PC-3 (cell line): ENCODE results near the gene AIG1. TPM values are rescaled to one million over a fixed set of nuclear protein-coding genes. Genes with fewer than 3 reads are reported as not detected.
A peak's percentile ranks its signal among the peaks of the same experiment; 100 is the strongest.

Experiments
- ATAC-seq: fragments of 200-7000 bp; cut with Tn5 transposase; 2 replicates; pipeline ENCODE4 v1.9.1; 2020; ENCODE audit warnings: mild to moderate bottlenecking, moderate library complexity
- BruUV-seq: library from RNA; stranded (reverse); fragments of 400-500 nt; replicated peaks from 2 replicates; lab custom pipeline; 2021; lab: Mats Ljungman, UMichigan
- CTCF ChIA-PET: fragments of 300-600 bp; sonication (Branson Sonifier 250); formaldehyde crosslinking; loops from one replicate; lab custom pipeline; 2022; ENCODE audit warnings: antibody characterized with exemption; lab: Charles Lee
- POLR2A ChIA-PET: fragments of 300-600 bp; sonication (Branson Sonifier 250); formaldehyde crosslinking; loops from one replicate; lab custom pipeline; 2022; ENCODE audit warnings: antibody characterized with exemption; ENCODE audit not compliant: unreplicated experiment; lab: Charles Lee
- DNase-seq: peaks from one replicate; pipeline ENCODE4 v3.0.0-alpha.2; 2015
- H2AFZ ChIP-seq: fragments of 300-600 bp; sonication (generic); 2 replicates; pipeline ENCODE4 v1.6.0; 2016; ENCODE audit warnings: antibody characterized with exemption, low read length
- H3F3A ChIP-seq: fragments of 300-600 bp; sonication (generic); one replicate; pipeline ENCODE4 v1.6.0; 2017; ENCODE audit warnings: antibody characterized with exemption, low read length, control low read depth, mild to moderate bottlenecking; ENCODE audit not compliant: unreplicated experiment
- H3K27ac ChIP-seq: fragments of 300-600 bp; sonication (generic); 2 replicates; pipeline ENCODE4 v1.5.1; 2016; ENCODE audit warnings: mild to moderate bottlenecking, low read length
- H3K27me3 ChIP-seq: fragments of 300-600 bp; sonication (generic); 2 replicates; pipeline ENCODE4 v1.6.1; 2016; ENCODE audit warnings: low read length, mixed read lengths
- H3K36me3 ChIP-seq: fragments of 300-600 bp; sonication (generic); 2 replicates; pipeline ENCODE4 v1.6.1; 2016; ENCODE audit warnings: low read depth, mixed run types, low read length, mixed read lengths
- H3K4me1 ChIP-seq: fragments of 300-600 bp; sonication (generic); 2 replicates; pipeline ENCODE4 v1.5.1; 2016; ENCODE audit warnings: low read length; ENCODE audit not compliant: insufficient read depth
- H3K4me2 ChIP-seq: fragments of 300-600 bp; sonication (generic); 2 replicates; pipeline ENCODE4 v1.6.0; 2016; ENCODE audit warnings: low read length
- H3K4me3 ChIP-seq: fragments of 300-600 bp; sonication (generic); 2 replicates; pipeline ENCODE4 v1.5.1; 2016; ENCODE audit warnings: mild to moderate bottlenecking, low read length, mixed read lengths
- H3K79me2 ChIP-seq: fragments of 300-600 bp; sonication (generic); 2 replicates; pipeline ENCODE4 v1.6.1; 2017; ENCODE audit warnings: low read length, mixed read lengths
- H3K9ac ChIP-seq: fragments of 300-600 bp; sonication (generic); 2 replicates; pipeline ENCODE4 v1.6.0; 2016; ENCODE audit warnings: mild to moderate bottlenecking, low read length
- H3K9me2 ChIP-seq: fragments of 300-600 bp; sonication (generic); replicated peaks from 2 replicates; pipeline ENCODE4 v1.6.1; 2016; ENCODE audit warnings: mixed run types, low read length, mixed read lengths
- H3K9me3 ChIP-seq: fragments of 300-600 bp; sonication (generic); 2 replicates; pipeline ENCODE4 v1.6.1; 2016; ENCODE audit warnings: low read length, mixed read lengths
- H4K20me1 ChIP-seq: fragments of 300-600 bp; sonication (generic); 2 replicates; pipeline ENCODE4 v1.6.1; 2016; ENCODE audit warnings: low read length, mixed read lengths
- EZH2 ChIP-seq: fragments of 300-600 bp; sonication (generic); IDR thresholded peaks from one replicate; pipeline ENCODE4 v1.6.1; 2017; ENCODE audit warnings: antibody characterized with exemption, mild to moderate bottlenecking, low read length; ENCODE audit not compliant: unreplicated experiment
- EZH2phosphoT487 ChIP-seq: fragments of 300-600 bp; sonication (generic); IDR thresholded peaks from 2 replicates; pipeline ENCODE4 v1.6.1; 2018; ENCODE audit warnings: mild to moderate bottlenecking, antibody characterized with exemption, low read length, borderline replicate concordance
- intact Hi-C: fragments of 100-400 bp; cut with micrococcal nuclease; formaldehyde crosslinking; loops from 2 replicates; pipeline ENCODE4 v1.9.0; 2023
- total RNA-seq: library from RNA; depleted of rRNA; stranded (reverse); fragments of >200 nt; gene quantifications from 2 replicates; pipeline ENCODE4 v1.2.3, GENCODE V29; 2014
- TF ChIP-seq, protein P1 (sequence below): fragments of 300-600 bp; sonication (generic); conservative IDR thresholded peaks from 2 replicates; pipeline ENCODE4 v1.5.1; 2017; ENCODE audit warnings: antibody characterized with exemption, low read depth, mild to moderate bottlenecking, low read length

AIG1 gene
- total RNA-seq, 1 experiment from 2014 or later, result 32.7 TPM

DNA sequence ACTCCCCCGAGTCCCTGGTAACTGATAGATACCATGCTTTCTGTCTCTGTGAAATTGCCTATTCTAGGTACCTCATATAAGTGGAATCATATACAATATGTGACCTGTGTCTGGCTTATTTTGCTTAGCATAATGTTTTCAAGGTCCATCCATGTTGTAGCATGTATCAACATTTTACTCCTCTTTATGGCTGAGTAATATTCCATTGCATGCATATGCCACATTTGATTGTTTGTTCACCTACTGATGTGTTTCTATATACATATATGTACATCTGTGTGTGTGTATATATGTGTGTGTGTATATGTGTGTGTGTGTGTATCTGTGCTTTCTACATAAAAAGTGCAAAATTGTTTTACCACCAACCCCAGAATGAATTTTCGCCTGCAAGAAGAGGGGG is 270.7 kb downstream of the AIG1 start:
- Histone ChIP-seq H2AFZ (no peak overlapping the region), H4K20me1 (no peaks in the 10 kb centered on the region), H3K36me3 (no peaks in the 10 kb centered on the region), H3K4me2 (no peak overlapping the region), H3K27me3 (no peaks in the 10 kb centered on the region), H3K4me1 (peaks cover 46% of the 10 kb centered on the region), H3K27ac (no peak overlapping the region), H3K9me3 (no peaks in the 10 kb centered on the region), H3K9me2 (no peaks in the 10 kb centered on the region), H3K79me2 (no peaks in the 10 kb centered on the region), H3K4me3 (no peak overlapping the region), H3F3A (peaks cover 4% of the 10 kb centered on the region), H3K9ac (no peak overlapping the region)
- ATAC-seq (no peak), DNase-seq (no peak)
- POLR2A ChIA-PET, result no interaction called here
- intact Hi-C loops, result loop anchor here (10.0 kb wide), 1 partner anchor 97 kb away; no protein-coding TSS in a partner anchor
- CTCF ChIA-PET, result no interaction called here
- TF ChIP-seq EZH2phosphoT487, result no peak
- TF ChIP-seq, protein P1, sequence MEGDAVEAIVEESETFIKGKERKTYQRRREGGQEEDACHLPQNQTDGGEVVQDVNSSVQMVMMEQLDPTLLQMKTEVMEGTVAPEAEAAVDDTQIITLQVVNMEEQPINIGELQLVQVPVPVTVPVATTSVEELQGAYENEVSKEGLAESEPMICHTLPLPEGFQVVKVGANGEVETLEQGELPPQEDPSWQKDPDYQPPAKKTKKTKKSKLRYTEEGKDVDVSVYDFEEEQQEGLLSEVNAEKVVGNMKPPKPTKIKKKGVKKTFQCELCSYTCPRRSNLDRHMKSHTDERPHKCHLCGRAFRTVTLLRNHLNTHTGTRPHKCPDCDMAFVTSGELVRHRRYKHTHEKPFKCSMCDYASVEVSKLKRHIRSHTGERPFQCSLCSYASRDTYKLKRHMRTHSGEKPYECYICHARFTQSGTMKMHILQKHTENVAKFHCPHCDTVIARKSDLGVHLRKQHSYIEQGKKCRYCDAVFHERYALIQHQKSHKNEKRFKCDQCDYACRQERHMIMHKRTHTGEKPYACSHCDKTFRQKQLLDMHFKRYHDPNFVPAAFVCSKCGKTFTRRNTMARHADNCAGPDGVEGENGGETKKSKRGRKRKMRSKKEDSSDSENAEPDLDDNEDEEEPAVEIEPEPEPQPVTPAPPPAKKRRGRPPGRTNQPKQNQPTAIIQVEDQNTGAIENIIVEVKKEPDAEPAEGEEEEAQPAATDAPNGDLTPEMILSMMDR, result no peak
- TF ChIP-seq EZH2, result no peak
- no TSS peak for BruUV-seq

DNA sequence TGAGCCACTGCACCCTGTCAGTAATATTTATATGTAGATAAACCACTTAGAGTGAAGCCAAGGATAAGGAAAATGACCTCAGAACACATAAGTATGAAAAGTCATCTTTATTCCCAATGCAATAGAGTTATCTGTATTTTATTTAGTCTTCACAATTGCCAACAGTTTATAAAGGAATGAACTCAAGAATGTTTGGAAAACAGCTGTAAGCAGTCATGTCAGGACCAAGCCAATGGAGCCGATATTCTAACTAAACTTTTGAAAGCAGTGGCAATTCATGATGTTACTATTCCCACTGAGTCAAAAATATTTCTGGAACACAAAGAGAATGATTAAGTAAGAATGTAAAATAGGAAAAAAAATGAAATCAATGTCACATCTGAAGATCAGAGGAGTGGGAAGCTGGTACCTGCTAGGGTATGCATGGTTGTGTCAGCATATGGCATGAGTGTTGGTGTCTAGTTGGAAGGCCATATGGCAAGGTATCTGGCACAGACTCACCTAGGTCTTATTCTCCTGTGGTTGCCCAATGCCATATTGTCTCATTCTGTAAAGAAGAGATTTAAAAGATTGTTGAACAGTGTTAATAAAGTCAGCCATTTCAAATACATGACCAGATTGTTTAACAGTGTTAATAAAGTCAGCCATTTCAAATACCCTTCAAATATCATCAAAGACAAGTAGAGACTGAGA is 271.6 kb downstream of the AIG1 start:
- no peak overlapping the region for H3K4me2 ChIP-seq
- H3K36me3 ChIP-seq, result no peaks in the 10 kb centered on the region
- H3K27me3 ChIP-seq, result no peaks in the 10 kb centered on the region
- TF ChIP-seq EZH2phosphoT487 (no peak), EZH2 (no peak)
- TF ChIP-seq, protein P1, result no peak
- intact Hi-C loops, result loop anchor here (10.0 kb wide), 1 partner anchor 97 kb away; no protein-coding TSS in a partner anchor
- H3K9ac ChIP-seq, result 0 out of 2 replicates have a peak overlapping the region, but pooled peaks have one; percentile 51
- ChIA-PET POLR2A (no interaction called here), CTCF (no interaction called here)
- no TSS peak for BruUV-seq
- H3K27ac ChIP-seq, result peak overlapping the region; percentile 100
- DNase-seq, result no peak
- no peaks in the 10 kb centered on the region for H4K20me1 ChIP-seq
- H3K9me3 ChIP-seq, result no peaks in the 10 kb centered on the region
- no peaks in the 10 kb centered on the region for H3K9me2 ChIP-seq
- H3K79me2 ChIP-seq, result no peaks in the 10 kb centered on the region
- no peak for ATAC-seq
- H3F3A ChIP-seq, result peaks cover 4% of the 10 kb centered on the region
- H3K4me1 ChIP-seq, result peaks cover 55% of the 10 kb centered on the region
- no peak overlapping the region for H2AFZ ChIP-seq
- no peak overlapping the region for H3K4me3 ChIP-seq

DNA sequence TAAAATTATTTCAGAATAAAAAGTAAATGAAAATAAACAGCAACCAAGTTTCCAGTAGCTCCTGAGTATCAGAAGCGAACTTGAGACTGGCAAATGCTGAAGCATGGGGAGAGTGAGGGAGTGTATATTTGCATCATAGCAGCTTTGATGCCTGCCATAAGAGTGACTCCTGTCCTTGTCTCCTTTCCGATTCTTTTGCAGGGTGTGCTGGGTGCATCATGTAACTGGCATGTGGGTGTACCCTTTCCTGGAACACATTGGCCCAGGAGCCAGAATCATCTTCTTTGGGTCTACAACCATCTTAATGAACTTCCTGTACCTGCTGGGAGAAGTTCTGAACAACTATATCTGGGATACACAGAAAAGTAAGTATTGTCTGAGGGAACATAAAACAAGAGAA is 272.4 kb downstream of the AIG1 start:
- Histone ChIP-seq H2AFZ (no peak overlapping the region), H3K79me2 (no peaks in the 10 kb centered on the region), H3K4me1 (peaks cover 60% of the 10 kb centered on the region), H3K4me2 (0 out of 2 replicates have a peak overlapping the region, but pooled peaks have one; percentile 29), H3K9me2 (no peaks in the 10 kb centered on the region), H4K20me1 (no peaks in the 10 kb centered on the region), H3F3A (peaks cover 4% of the 10 kb centered on the region), H3K9ac (peak overlapping the region; percentile 51), H3K36me3 (no peaks in the 10 kb centered on the region), H3K27me3 (no peaks in the 10 kb centered on the region), H3K27ac (peak overlapping the region; percentile 100), H3K4me3 (no peak overlapping the region), H3K9me3 (no peaks in the 10 kb centered on the region)
- BruUV-seq, result no TSS peak
- intact Hi-C loops, result loop anchor here (10.0 kb wide), 1 partner anchor 98 kb away; no protein-coding TSS in a partner anchor
- TF ChIP-seq, protein P1, result no peak
- TF ChIP-seq EZH2phosphoT487 (no peak), EZH2 (no peak)
- DNase-seq, result peak; percentile 63
- ChIA-PET POLR2A (no interaction called here), CTCF (no interaction called here)
- ATAC-seq, result peak; percentile 37
